HuH-7 (cell line): Measurements from ENCODE around the gene GCG.

Experiments
- DNase-seq: peaks from one replicate; pipeline ENCODE4 v3.0.0; 2011; ENCODE audit warnings: low spot score

The GCG gene

DNA sequence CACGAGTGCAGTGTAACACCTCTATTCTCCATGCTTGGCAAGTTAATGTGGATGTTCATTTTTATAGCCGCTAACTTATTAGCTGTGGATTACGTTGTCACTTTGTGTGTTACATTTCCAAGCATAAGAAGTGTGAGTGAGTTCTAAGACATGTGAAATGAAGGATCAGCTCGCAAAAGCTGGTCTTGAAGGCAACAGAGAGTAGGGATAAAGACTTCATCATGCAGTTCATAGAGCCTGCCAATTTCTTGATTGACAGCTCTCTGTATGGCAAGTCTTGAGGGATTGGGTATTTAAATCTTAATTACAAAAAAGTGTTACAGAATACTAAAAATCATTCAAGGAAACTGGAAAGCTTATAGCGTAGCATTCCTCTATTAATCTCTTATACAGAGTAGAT, 52.2 kb downstream of the GCG start:
- DNase-seq, result no peak
